ENCODE data around the gene CDKAL1. TPM values are rescaled to one million over a fixed set of nuclear protein-coding genes. Genes with fewer than 3 reads are reported as not detected.

The CDKAL1 gene
- total and polyA plus RNA-seq, 8 donors: 3.4 to 36.7 (median 10.4) TPM

DNA sequence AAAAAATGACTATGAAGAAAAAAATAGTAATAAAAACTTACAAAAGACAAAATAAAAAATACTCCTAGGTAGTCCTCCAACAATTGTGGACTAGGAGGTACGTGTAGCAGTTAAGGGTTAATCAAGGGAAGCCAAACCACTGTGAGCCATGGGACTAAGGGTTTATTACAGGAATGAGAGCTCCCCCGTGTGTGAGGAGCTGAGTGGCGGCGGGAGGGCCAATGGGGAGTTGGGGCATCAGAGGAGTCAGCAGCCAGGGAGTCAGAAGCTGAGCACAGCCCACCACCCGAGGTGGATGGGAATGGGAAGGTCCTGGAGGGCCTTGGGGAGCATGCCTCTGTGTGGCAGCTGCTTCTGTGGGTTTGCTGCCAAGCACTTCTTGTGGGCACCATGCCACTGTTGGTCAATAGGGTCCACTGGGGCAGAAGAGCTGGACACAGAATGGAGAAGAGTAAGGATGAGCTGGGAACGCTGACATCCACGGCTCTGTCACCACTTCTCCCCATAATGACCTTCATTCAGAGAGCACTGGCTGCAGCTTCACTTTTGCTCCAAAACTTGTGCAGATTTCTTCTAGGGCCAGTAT lies 373.3 kb downstream of the CDKAL1 start:
- TF ChIP-seq CTCF (IDR thresholded peaks at IDR 0.05): no peak
- TF ChIP-seq POLR2A (IDR thresholded peaks at IDR 0.05): no peak
- TF ChIP-seq EP300 (IDR thresholded peaks at IDR 0.05): no peak
- no peak for TF ChIP-seq POLR2AphosphoS5 (IDR thresholded peaks at IDR 0.05)
- Histone ChIP-seq H3K27ac (no peak overlapping the region), H3K27me3 (no peaks in the 10 kb centered on the region), H3K36me3 (no peaks in the 10 kb centered on the region), H3K9me3 (no peaks in the 10 kb centered on the region), H3K4me1 (no peaks in the 10 kb centered on the region), H3K4me3 (no peak overlapping the region)
- 84 to 90% (median 89%) methylated on average over 7 of the region's 7 CpGs for WGBS, 5 donors
- DNase-seq: no peak
- intact Hi-C loops (cut with DNase I; ENCODE audit: low total_unique reads): no loop called here

GRCh38 chr6:20909621-20910020 lies 375.4 kb downstream of the CDKAL1 start:
- intact Hi-C loops (cut with DNase I; ENCODE audit: low total_unique reads): no loop called here
- H3K27me3 ChIP-seq: no peaks in the 10 kb centered on the region
- TF ChIP-seq CTCF (IDR thresholded peaks at IDR 0.05) (no peak), POLR2A (IDR thresholded peaks at IDR 0.05) (no peak), POLR2AphosphoS5 (IDR thresholded peaks at IDR 0.05) (no peak), EP300 (IDR thresholded peaks at IDR 0.05) (no peak)
- WGBS, 5 donors: 83 to 93% (median 90%) methylated on average over 2 of the region's 2 CpGs
- peaks cover 0 to 12% (median 0%) of the 10 kb centered on the region in 4 donors for H3K9me3 ChIP-seq
- DNase-seq: no peak
- H3K4me1 ChIP-seq: no peaks in the 10 kb centered on the region
- no peaks in the 10 kb centered on the region for H3K36me3 ChIP-seq
- no peak overlapping the region for H3K27ac ChIP-seq
- no peak overlapping the region for H3K4me3 ChIP-seq

DNA sequence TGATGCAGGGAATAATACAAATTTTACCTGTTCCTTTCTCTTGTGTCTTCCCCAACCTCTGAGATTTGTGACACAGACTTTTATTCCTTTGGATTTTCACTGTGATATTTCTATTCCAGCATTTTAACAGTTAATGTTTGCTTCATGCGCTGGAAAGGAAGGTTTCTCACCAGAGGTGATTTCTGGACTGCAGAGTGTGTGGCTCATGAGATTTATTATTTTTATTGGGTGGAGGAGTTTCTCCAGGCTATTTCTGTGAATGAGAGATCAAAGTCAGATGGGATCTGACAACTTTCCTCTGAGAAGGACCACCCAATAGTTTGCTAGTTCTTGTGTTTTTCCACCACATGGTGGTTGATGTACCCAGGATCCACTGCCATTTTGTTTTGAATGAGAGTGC lies 377.5 kb downstream of the CDKAL1 start:
- 48 to 80% (median 65%) methylated on average over 1 of the region's 1 CpG for WGBS, 5 donors
- no peaks in the 10 kb centered on the region for H3K4me1 ChIP-seq
- H3K27me3 ChIP-seq: no peaks in the 10 kb centered on the region
- H3K36me3 ChIP-seq: no peaks in the 10 kb centered on the region
- peaks cover 0 to 21% (median 0%) of the 10 kb centered on the region in 4 donors for H3K9me3 ChIP-seq
- no peak for DNase-seq
- TF ChIP-seq POLR2A (IDR thresholded peaks at IDR 0.05) (no peak), POLR2AphosphoS5 (IDR thresholded peaks at IDR 0.05) (no peak), CTCF (IDR thresholded peaks at IDR 0.05) (no peak), EP300 (IDR thresholded peaks at IDR 0.05) (no peak)
- intact Hi-C loops (cut with DNase I; ENCODE audit: low total_unique reads): no loop called here
- no peak overlapping the region for H3K4me3 ChIP-seq
- H3K27ac ChIP-seq: no peak overlapping the region

GRCh38 chr6:20915156-20915555 lies 380.9 kb downstream of the CDKAL1 start:
- Histone ChIP-seq H3K4me3 (no peak overlapping the region), H3K4me1 (no peaks in the 10 kb centered on the region), H3K36me3 (no peaks in the 10 kb centered on the region), H3K27me3 (no peaks in the 10 kb centered on the region), H3K9me3 (peaks cover 0 to 21% (median 0%) of the 10 kb centered on the region in 4 donors), H3K27ac (no peak overlapping the region)
- WGBS, 5 donors: 86 to 97% (median 93%) methylated on average over 1 of the region's 1 CpG
- no peak for DNase-seq
- TF ChIP-seq EP300 (IDR thresholded peaks at IDR 0.05) (no peak), CTCF (IDR thresholded peaks at IDR 0.05) (no peak), POLR2AphosphoS5 (IDR thresholded peaks at IDR 0.05) (no peak), POLR2A (IDR thresholded peaks at IDR 0.05) (no peak)
- intact Hi-C loops (cut with DNase I; ENCODE audit: low total_unique reads): no loop called here
